Hematopoietic multipotent progenitor cell treated with erythropoietin and hydrocortisone succinate and interleukin-3 and kit ligand, for 17 days (in vitro differentiated cells): ENCODE data around the gene GGNBP2.

Experiments used
- DNase-seq: peaks from one replicate; pipeline ENCODE4 v3.0.0-alpha.2; 2015; ENCODE audit warnings: low spot score

Gene GGNBP2

GRCh38 chr17:36632916-36633771 is 88.4 kb downstream of the GGNBP2 start:
- DNase-seq: no peak
